Trophoblast cell (in vitro differentiated cells and primary cell): ENCODE results near the gene DDT.
"Not testable (repeated sequence)": the region's sequence is repeated elsewhere in the genome, so short reads cannot be mapped to it uniquely, and the experiment has no call there.

ENCODE experiments used
- DNase-seq, 2 donors: peaks; one replicate each; pipeline ENCODE4 v3.0.0-alpha.2; 2016
- H2AFZ ChIP-seq: 2 replicates; pipeline ENCODE4 v1.6.1; 2013; ENCODE audit warnings: low read length, moderate library complexity, mild to moderate bottlenecking; ENCODE audit not compliant: insufficient read depth, poor library complexity
- H2AK5ac ChIP-seq: 2 replicates; pipeline ENCODE4 v1.6.1; 2013; ENCODE audit warnings: mild to moderate bottlenecking, low read length
- H2BK120ac ChIP-seq: 2 replicates; pipeline ENCODE4 v1.6.1; 2013; ENCODE audit warnings: low read length, mild to moderate bottlenecking, moderate library complexity; ENCODE audit not compliant: insufficient read depth, poor library complexity
- H2BK12ac ChIP-seq: 2 replicates; pipeline ENCODE4 v1.6.1; 2013; ENCODE audit warnings: mild to moderate bottlenecking, low read length, moderate library complexity
- H2BK5ac ChIP-seq: 2 replicates; pipeline ENCODE4 v1.6.1; 2013; ENCODE audit warnings: low read length, low read depth, moderate library complexity, mild to moderate bottlenecking; ENCODE audit not compliant: poor library complexity
- H3K14ac ChIP-seq: 2 replicates; pipeline ENCODE4 v1.6.1; 2013; ENCODE audit warnings: mild to moderate bottlenecking, low read length
- H3K18ac ChIP-seq: 2 replicates; pipeline ENCODE4 v1.6.1; 2013; ENCODE audit warnings: mild to moderate bottlenecking, low read length
- H3K23ac ChIP-seq: 2 replicates; pipeline ENCODE4 v1.6.1; 2013; ENCODE audit warnings: low read length
- H3K27ac ChIP-seq: 2 replicates; pipeline ENCODE4 v1.5.1; 2013; ENCODE audit warnings: low read depth, mild to moderate bottlenecking, inconsistent platforms, low read length, moderate library complexity
- H3K27me3 ChIP-seq: 2 replicates; pipeline ENCODE4 v1.6.1; 2013; ENCODE audit warnings: inconsistent platforms, mild to moderate bottlenecking, low read length, moderate library complexity; ENCODE audit not compliant: insufficient read depth
- H3K36me3 ChIP-seq, 2 experiments: 1 replicate in 1 of 2; 2 replicates in 1 of 2; pipeline ENCODE4 v1.6.1; 2013; ENCODE audit warnings: low read length in 2 of 2, mild to moderate bottlenecking in 2 of 2, moderate library complexity in 1 of 2; ENCODE audit not compliant: insufficient read depth in 2 of 2, control insufficient read depth in 1 of 2
- H3K4ac ChIP-seq: 2 replicates; pipeline ENCODE4 v1.6.1; 2013; ENCODE audit warnings: low read depth, mild to moderate bottlenecking, low read length, moderate library complexity
- H3K4me1 ChIP-seq, 2 experiments: 1 replicate in 1 of 2; 2 replicates in 1 of 2; pipeline ENCODE4 v1.6.1; 2013; ENCODE audit warnings: low read length in 2 of 2, mild to moderate bottlenecking in 2 of 2, moderate library complexity in 1 of 2; ENCODE audit not compliant: insufficient read depth in 2 of 2, control insufficient read depth in 1 of 2
- H3K4me2 ChIP-seq: 2 replicates; pipeline ENCODE4 v1.6.1; 2013; ENCODE audit warnings: inconsistent platforms, mild to moderate bottlenecking, low read length, moderate library complexity
- H3K4me3 ChIP-seq: 2 replicates; pipeline ENCODE4 v1.5.1; 2013; ENCODE audit warnings: mild to moderate bottlenecking, low read depth, low read length, inconsistent platforms
- H3K79me1 ChIP-seq: one replicate; pipeline ENCODE4 v1.6.1; 2013; ENCODE audit warnings: low read length
- H3K79me2 ChIP-seq: 2 replicates; pipeline ENCODE4 v1.6.1; 2013; ENCODE audit warnings: low read length, mild to moderate bottlenecking; ENCODE audit not compliant: control insufficient read depth, insufficient read depth, poor library complexity
- H3K9ac ChIP-seq: 2 replicates; pipeline ENCODE4 v1.6.1; 2013; ENCODE audit warnings: mild to moderate bottlenecking, low read length
- H3K9me3 ChIP-seq: 2 replicates; pipeline ENCODE4 v1.6.1; 2013; ENCODE audit warnings: low read depth, mild to moderate bottlenecking, control low read depth, inconsistent platforms, low read length; ENCODE audit not compliant: insufficient read depth
- H4K12ac ChIP-seq: 2 replicates; pipeline ENCODE4 v1.6.1; 2013; ENCODE audit warnings: low read depth, mild to moderate bottlenecking, low read length, moderate library complexity
- H4K8ac ChIP-seq: 2 replicates; pipeline ENCODE4 v1.6.1; 2013; ENCODE audit warnings: low read depth, mild to moderate bottlenecking, low read length, moderate library complexity
- H4K91ac ChIP-seq: one replicate; pipeline ENCODE4 v1.6.1; 2013; ENCODE audit warnings: low read depth, mild to moderate bottlenecking, low read length, moderate library complexity
- WGBS: extraction: QIAGEN DNeasy Blood & Tissue Kit; methylation state at CpG from one replicate; pipeline ENCODE4 v1.1.7; 2013; ENCODE audit warnings: missing lambda C conversion rate; ENCODE audit not compliant: insufficient read length, insufficient coverage; ENCODE audit errors: extremely low coverage; 5-methylcytosine and 5-hydroxymethylcytosine counted together

DDT gene

GRCh38 chr22:23953485-23953884 lies 20.8 kb downstream of the DDT start:
- H2BK120ac ChIP-seq, H4K8ac ChIP-seq, H3K4me3 ChIP-seq, H3K23ac ChIP-seq, H2BK12ac ChIP-seq, H4K12ac ChIP-seq, H3K79me2 ChIP-seq, H4K91ac ChIP-seq, H3K14ac ChIP-seq, H3K9me3 ChIP-seq, H2BK5ac ChIP-seq, H3K79me1 ChIP-seq, DNase-seq, H2AK5ac ChIP-seq, H3K27me3 ChIP-seq, H3K4ac ChIP-seq, H3K4me1 ChIP-seq, H3K18ac ChIP-seq, H3K36me3 ChIP-seq, H3K27ac ChIP-seq, H3K9ac ChIP-seq, H2AFZ ChIP-seq, H3K4me2 ChIP-seq: not testable (repeated sequence)
- WGBS: no CpG with 5 or more reads among the region's 4 CpGs

DNA sequence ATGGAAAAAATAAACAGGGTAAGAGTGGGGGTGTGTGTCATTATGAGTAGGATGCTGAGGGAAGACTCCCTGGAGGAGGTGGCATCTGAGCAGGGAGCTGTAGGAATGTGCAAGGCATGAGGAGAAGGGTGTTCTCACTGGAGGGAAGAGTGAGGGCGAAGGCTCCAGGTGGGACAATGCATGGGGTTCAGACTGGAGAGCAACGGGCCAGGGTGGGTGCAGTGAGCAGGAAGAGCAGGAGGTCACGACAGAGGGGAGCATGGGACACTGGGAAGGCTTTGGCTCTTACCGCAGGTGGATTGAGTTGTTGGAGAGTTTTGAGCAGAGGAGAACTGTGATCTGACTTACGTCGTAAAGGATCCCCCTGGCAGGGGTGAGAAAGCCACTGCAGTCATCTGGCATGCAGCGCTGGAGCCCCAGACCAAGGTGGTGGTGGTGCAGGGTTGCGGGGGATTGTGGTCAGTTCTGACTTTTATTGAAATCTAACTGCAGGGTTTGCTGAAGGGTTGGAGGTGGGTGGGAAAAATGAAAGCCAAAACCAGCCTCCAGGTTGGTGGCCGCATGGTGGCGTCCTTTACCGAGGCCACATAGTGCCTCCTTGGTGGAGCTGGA lies 21.3 kb downstream of the DDT start:
- not testable (repeated sequence) for H2BK120ac ChIP-seq, H3K23ac ChIP-seq, H3K9me3 ChIP-seq, H4K12ac ChIP-seq, H3K36me3 ChIP-seq, H3K14ac ChIP-seq, H3K4me2 ChIP-seq, H3K4me1 ChIP-seq, H3K27me3 ChIP-seq, H3K79me1 ChIP-seq, H3K9ac ChIP-seq, DNase-seq, H4K91ac ChIP-seq, H3K4me3 ChIP-seq, H2BK12ac ChIP-seq, H2BK5ac ChIP-seq, H2AK5ac ChIP-seq, H4K8ac ChIP-seq, H3K27ac ChIP-seq, H3K79me2 ChIP-seq, H2AFZ ChIP-seq, H3K18ac ChIP-seq, H3K4ac ChIP-seq
- WGBS: no CpG with 5 or more reads among the region's 11 CpGs

DNA sequence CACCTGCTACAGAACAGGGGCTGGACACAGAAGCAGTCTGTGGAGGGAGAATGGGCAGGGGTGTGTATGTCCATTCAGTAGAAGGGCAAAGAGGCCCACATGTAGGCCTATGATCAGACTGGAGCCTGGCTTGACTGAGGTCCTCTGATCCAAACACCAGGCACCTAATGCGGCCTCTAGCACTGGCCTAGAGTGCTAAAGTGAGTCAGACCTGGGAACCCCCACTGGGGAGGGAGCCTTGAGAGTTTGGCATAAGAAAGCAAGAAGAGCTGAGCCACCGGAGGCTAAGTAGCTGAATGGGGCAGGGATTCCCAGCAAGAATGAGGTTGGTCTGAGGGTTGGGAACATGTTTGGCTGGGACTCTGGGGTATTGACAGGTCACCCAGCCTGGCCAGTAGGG lies 22.9 kb downstream of the DDT start:
- not testable (repeated sequence) for H4K12ac ChIP-seq, H3K23ac ChIP-seq, H3K79me2 ChIP-seq, H3K27me3 ChIP-seq, H3K79me1 ChIP-seq, H3K36me3 ChIP-seq, H3K9ac ChIP-seq, H3K14ac ChIP-seq, H4K8ac ChIP-seq, H2AFZ ChIP-seq, H3K18ac ChIP-seq, H4K91ac ChIP-seq, H2BK120ac ChIP-seq, H3K4ac ChIP-seq, H2BK12ac ChIP-seq, H3K4me1 ChIP-seq, H3K27ac ChIP-seq, H3K4me2 ChIP-seq, H3K9me3 ChIP-seq, H2AK5ac ChIP-seq, H2BK5ac ChIP-seq, H3K4me3 ChIP-seq, DNase-seq
- WGBS: no CpG with 5 or more reads among the region's 2 CpGs

DNA sequence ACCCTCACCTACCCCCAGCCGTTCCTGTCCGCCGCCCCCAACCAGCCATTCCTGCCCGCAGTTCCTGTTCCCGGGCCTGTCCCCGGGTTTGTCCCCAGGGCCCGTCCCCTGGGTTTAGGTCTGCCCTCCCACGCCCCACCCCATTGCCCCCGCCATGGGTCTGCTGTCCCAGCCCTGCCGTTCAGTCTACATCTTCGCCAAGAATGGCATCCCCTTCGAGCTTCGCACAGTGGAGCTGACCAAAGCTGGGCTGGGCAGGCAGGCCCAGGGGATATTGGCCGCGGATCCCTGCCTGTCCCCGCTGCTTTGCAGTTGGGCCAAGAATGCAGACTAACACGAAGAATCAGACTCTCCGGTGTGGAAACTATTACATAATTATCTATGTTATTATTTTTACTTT lies 24.5 kb downstream of the DDT start:
- not testable (repeated sequence) for H2BK5ac ChIP-seq, H3K18ac ChIP-seq, H2AFZ ChIP-seq, H3K9ac ChIP-seq, H2BK120ac ChIP-seq, H4K12ac ChIP-seq, H3K4me1 ChIP-seq, H3K4me3 ChIP-seq, H2AK5ac ChIP-seq, DNase-seq, H2BK12ac ChIP-seq, H4K8ac ChIP-seq, H3K9me3 ChIP-seq, H3K4ac ChIP-seq, H4K91ac ChIP-seq, H3K79me1 ChIP-seq, H3K79me2 ChIP-seq, H3K14ac ChIP-seq, H3K23ac ChIP-seq, H3K27me3 ChIP-seq, H3K4me2 ChIP-seq, H3K27ac ChIP-seq, H3K36me3 ChIP-seq
- no CpG with 5 or more reads among the region's 18 CpGs for WGBS
